HUES6 (cell line): ENCODE results near the gene ANO10.

Experiments used
- H3K27ac ChIP-seq: 2 replicates; pipeline ENCODE4 v1.7.0; 2013; ENCODE audit warnings: low read depth, mild to moderate bottlenecking, low read length, inconsistent platforms
- H3K27me3 ChIP-seq: 2 replicates; pipeline ENCODE4 v1.6.1; 2013; ENCODE audit warnings: low read length; ENCODE audit not compliant: control insufficient read depth, insufficient read depth
- H3K36me3 ChIP-seq: 2 replicates; pipeline ENCODE4 v1.6.1; 2013; ENCODE audit warnings: low read length; ENCODE audit not compliant: control insufficient read depth, insufficient read depth
- H3K4me1 ChIP-seq: 2 replicates; pipeline ENCODE4 v1.6.1; 2013; ENCODE audit warnings: low read length; ENCODE audit not compliant: control insufficient read depth, insufficient read depth
- H3K4me3 ChIP-seq: 2 replicates; pipeline ENCODE4 v1.5.1; 2013; ENCODE audit warnings: low read depth, low read length
- H3K9ac ChIP-seq: one replicate; pipeline ENCODE4 v1.6.1; 2013; ENCODE audit warnings: mild to moderate bottlenecking, low read length
- H3K9me3 ChIP-seq: 2 replicates; pipeline ENCODE4 v1.6.1; 2013; ENCODE audit warnings: low read depth, low read length; ENCODE audit not compliant: control insufficient read depth, insufficient read depth

Gene ANO10

DNA sequence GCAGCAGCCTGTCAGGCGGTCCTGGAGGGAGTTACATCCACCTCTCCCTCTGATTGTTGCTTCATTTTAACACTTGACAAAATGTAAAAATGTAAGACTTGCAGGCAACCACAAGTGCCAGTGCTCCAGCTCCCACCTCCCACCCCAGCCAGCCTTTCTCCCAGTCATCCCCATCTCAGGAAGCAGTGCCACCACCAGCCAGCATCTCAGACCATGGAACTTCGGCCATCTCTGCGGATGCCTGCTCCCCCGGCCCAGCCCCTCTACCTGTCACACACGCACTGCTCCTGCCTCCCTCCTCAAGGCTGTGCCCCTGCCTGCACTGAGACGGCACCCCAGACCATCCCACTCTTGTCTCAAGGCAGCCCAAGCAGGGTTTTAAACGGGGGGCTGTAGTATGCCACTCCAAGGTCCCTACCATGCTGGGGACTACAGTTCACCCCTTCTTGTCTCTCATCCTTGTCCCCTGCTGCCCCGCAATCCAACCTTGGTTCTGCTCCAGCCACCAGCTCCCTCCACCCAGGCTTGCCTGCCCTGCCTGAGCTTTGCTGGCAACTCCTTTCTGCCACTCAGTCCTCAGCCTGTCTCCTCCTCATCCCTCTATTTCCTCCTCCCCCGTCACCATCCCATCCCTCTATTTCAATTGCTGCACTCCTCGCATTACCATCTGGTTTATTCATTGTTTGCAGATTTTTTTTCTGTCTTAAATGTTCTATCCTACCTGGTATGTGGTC is 249.6 kb downstream of the ANO10 start:
- H3K4me3 ChIP-seq, result no peak overlapping the region
- no peak overlapping the region for H3K27ac ChIP-seq
- peaks cover 24% of the 10 kb centered on the region for H3K4me1 ChIP-seq
- H3K27me3 ChIP-seq, result no peaks in the 10 kb centered on the region
- H3K9ac ChIP-seq, result no peak overlapping the region
- no peaks in the 10 kb centered on the region for H3K36me3 ChIP-seq
- no peaks in the 10 kb centered on the region for H3K9me3 ChIP-seq

GRCh38 chr3:43371494-43371893 is 250.3 kb downstream of the ANO10 start:
- H3K27me3 ChIP-seq, result no peaks in the 10 kb centered on the region
- H3K9ac ChIP-seq, result no peak overlapping the region
- H3K4me3 ChIP-seq, result no peak overlapping the region
- H3K36me3 ChIP-seq, result no peaks in the 10 kb centered on the region
- peaks cover 24% of the 10 kb centered on the region for H3K4me1 ChIP-seq
- H3K9me3 ChIP-seq, result no peaks in the 10 kb centered on the region
- H3K27ac ChIP-seq, result no peak overlapping the region

GRCh38 chr3:43370293-43370980 is 251.4 kb downstream of the ANO10 start:
- Histone ChIP-seq H3K36me3 (0 out of 2 replicates have a peak, but pooled peaks cover 7% of the 10 kb centered on the region), H3K4me1 (peaks cover 24% of the 10 kb centered on the region), H3K4me3 (no peak overlapping the region), H3K9ac (no peak overlapping the region), H3K27me3 (no peaks in the 10 kb centered on the region), H3K27ac (no peak overlapping the region), H3K9me3 (no peaks in the 10 kb centered on the region)

DNA sequence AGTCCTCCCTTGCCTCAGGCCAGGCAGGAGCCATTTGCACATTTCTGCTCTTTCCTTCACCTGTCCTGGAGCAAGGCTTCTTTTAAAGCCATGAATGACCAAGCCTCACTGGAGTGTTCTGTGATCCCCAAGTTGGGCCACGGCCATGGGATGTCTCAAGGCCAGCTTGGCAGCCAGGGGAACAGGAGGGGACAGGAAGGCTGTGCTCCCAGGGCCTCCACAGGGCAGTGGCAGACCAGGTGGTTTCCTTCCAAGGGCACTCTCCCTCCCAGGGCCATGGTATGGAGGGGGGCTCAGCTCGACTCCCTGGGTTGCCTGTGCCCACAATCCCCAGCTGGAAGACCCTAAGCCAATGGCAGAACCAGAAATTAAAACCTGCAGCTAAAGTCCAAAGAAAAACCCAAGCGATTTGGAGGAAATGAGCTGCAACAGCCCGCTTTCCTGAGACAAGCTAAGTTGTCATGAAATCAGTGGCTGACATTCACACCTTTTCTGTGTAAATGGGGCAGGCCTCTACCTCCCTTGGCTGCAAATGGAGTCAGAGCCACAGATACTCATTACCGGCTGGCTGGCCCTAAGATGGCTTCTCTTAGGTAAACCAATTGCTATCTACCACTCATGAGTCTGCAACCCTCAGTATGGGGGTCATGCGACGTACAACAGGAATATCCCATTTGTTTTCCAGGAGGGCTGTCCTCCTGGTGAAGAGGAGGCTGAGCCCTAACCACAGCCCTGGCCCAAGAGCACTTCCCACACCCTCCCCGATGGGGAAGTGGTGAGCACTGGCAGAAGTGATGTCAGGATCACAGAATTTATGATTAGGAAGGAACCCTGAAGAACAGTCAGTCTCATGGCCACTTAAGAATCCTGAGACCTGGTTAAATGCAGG is 252.2 kb downstream of the ANO10 start:
- no peaks in the 10 kb centered on the region for H3K9me3 ChIP-seq
- H3K4me1 ChIP-seq, result peaks cover 24% of the 10 kb centered on the region
- H3K4me3 ChIP-seq, result no peak overlapping the region
- H3K9ac ChIP-seq, result no peak overlapping the region
- H3K27ac ChIP-seq, result no peak overlapping the region
- no peaks in the 10 kb centered on the region for H3K27me3 ChIP-seq
- 0 out of 2 replicates have a peak, but pooled peaks cover 7% of the 10 kb centered on the region for H3K36me3 ChIP-seq

DNA sequence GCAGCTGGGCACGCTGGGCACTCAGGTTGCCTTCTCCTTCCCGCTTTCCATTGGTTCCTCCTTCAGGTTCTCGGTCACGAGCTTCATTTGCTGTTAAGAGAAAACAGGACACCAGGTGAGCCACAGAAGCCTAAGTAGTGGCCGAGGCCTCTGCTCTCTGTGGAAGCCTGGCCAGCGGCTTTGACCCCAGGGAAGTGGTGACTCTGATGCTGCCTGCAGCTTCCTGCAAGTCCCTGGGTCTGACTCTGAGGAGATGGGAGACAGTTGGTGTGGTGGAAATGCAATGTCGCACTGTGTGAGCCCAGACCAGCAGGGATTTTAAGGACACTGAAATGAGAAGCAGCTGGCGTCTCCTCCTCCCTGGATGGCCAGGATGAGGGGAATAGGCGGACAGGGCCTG is 254.9 kb downstream of the ANO10 start:
- Histone ChIP-seq H3K9me3 (no peaks in the 10 kb centered on the region), H3K36me3 (0 out of 2 replicates have a peak, but pooled peaks cover 7% of the 10 kb centered on the region)

DNA sequence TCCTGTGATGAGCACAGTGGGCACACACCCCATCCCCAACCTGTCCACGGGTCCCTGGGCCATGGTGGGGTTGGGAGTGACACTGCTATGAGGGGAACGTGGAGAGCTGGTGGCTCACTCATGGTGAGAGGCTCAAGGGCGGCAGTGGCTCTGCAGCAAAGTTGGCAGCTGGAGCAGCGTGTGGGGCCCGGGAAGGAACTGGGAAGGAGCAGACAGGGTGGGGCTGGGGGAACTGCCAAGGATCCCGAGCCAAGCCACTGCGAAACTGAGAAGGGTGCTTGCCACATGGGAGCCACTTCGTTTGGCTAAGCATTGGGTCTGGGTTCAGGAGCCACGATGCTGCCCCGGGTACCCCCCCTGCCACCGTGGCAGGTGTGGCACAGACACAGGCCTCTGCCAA is 255.3 kb downstream of the ANO10 start:
- Histone ChIP-seq H3K4me1 (no peaks in the 10 kb centered on the region; the same call in 1 of the 2 replicates), H3K36me3 (0 out of 2 replicates have a peak, but pooled peaks cover 7% of the 10 kb centered on the region), H3K27ac (no peak overlapping the region), H3K27me3 (no peaks in the 10 kb centered on the region), H3K9me3 (no peaks in the 10 kb centered on the region), H3K4me3 (no peak overlapping the region), H3K9ac (no peak overlapping the region)

More for the DNA sequence above, 254.9 kb downstream of the ANO10 start:
- Histone ChIP-seq H3K9ac (no peak overlapping the region), H3K27ac (no peak overlapping the region), H3K27me3 (no peaks in the 10 kb centered on the region), H3K4me1 (peaks cover 1% of the 10 kb centered on the region), H3K4me3 (no peak overlapping the region)

GRCh38 chr3:43365601-43366305 is 256.1 kb downstream of the ANO10 start:
- no peaks in the 10 kb centered on the region for H3K27me3 ChIP-seq
- H3K9me3 ChIP-seq, result no peaks in the 10 kb centered on the region
- no peak overlapping the region for H3K9ac ChIP-seq
- H3K36me3 ChIP-seq, result 0 out of 2 replicates have a peak, but pooled peaks cover 7% of the 10 kb centered on the region
- peaks cover 6% of the 10 kb centered on the region for H3K4me1 ChIP-seq
- H3K4me3 ChIP-seq, result no peak overlapping the region
- no peak overlapping the region for H3K27ac ChIP-seq

GRCh38 chr3:43364926-43365325 is 256.9 kb downstream of the ANO10 start:
- no peak overlapping the region for H3K27ac ChIP-seq
- H3K36me3 ChIP-seq, result 0 out of 2 replicates have a peak, but pooled peaks cover 7% of the 10 kb centered on the region

GRCh38 chr3:43364494-43364893 is 257.3 kb downstream of the ANO10 start:
- Histone ChIP-seq H3K27me3 (no peaks in the 10 kb centered on the region), H3K36me3 (0 out of 2 replicates have a peak, but pooled peaks cover 7% of the 10 kb centered on the region), H3K9ac (no peak overlapping the region), H3K4me3 (no peak overlapping the region), H3K9me3 (no peaks in the 10 kb centered on the region), H3K27ac (no peak overlapping the region), H3K4me1 (peaks cover 12% of the 10 kb centered on the region)

More at GRCh38 chr3:43364926-43365325, 256.9 kb downstream of the ANO10 start:
- Histone ChIP-seq H3K4me1 (peaks cover 12% of the 10 kb centered on the region), H3K27me3 (no peaks in the 10 kb centered on the region), H3K9ac (no peak overlapping the region), H3K4me3 (no peak overlapping the region), H3K9me3 (no peaks in the 10 kb centered on the region)

GRCh38 chr3:43363621-43364266 is 258.1 kb downstream of the ANO10 start:
- no peak overlapping the region for H3K9ac ChIP-seq
- H3K27ac ChIP-seq, result no peak overlapping the region
- no peak overlapping the region for H3K4me3 ChIP-seq
- peaks cover 12% of the 10 kb centered on the region for H3K4me1 ChIP-seq
- no peaks in the 10 kb centered on the region for H3K9me3 ChIP-seq
- no peaks in the 10 kb centered on the region for H3K27me3 ChIP-seq
- H3K36me3 ChIP-seq, result 0 out of 2 replicates have a peak, but pooled peaks cover 7% of the 10 kb centered on the region
